GM12878 (cell line): ENCODE measurements around the gene TOPAZ1.

Experiments used
- ATF2 ChIP-seq: IDR thresholded peaks from 2 replicates; pipeline ENCODE4 v1.6.1; 2012; ENCODE audit warnings: low read length, inconsistent platforms
- CBX5 ChIP-seq: sonication (generic); IDR thresholded peaks from 2 replicates; pipeline ENCODE4 v1.6.1; 2016; ENCODE audit warnings: low read depth, moderate library complexity, mild to moderate bottlenecking, inconsistent platforms
- CTCF ChIP-seq, 3 experiments: IDR thresholded peaks in 2 of 3; conservative IDR thresholded peaks in 1 of 3; 2 replicates each; pipeline ENCODE4 v1.5.1; 2011; ENCODE audit warnings: low read depth in 3 of 3, low read length in 3 of 3, mild to moderate bottlenecking in 3 of 3, control low read depth in 2 of 3, moderate library complexity in 2 of 3, inconsistent platforms in 1 of 3, mixed read lengths in 1 of 3; ENCODE audit not compliant: control insufficient read depth in 2 of 3, insufficient read depth in 1 of 3; ENCODE audit errors: extremely low read depth in 1 of 3
- E4F1 ChIP-seq: fragments of 450-650 bp; IDR thresholded peaks from 2 replicates; pipeline ENCODE4 v1.6.1; 2018; ENCODE audit warnings: borderline replicate concordance, mild to moderate bottlenecking; ENCODE audit not compliant: partially characterized antibody
- EP300 ChIP-seq, 2 experiments: fragments of 150-350 bp in 1 of 2; IDR thresholded peaks; 2 replicates each; pipeline ENCODE4 v1.6.1; 2011 to 2012; ENCODE audit warnings: low read depth in 2 of 2, low read length in 2 of 2, borderline replicate concordance in 1 of 2, improper control_type of control experiment in 1 of 2, inconsistent platforms in 1 of 2; ENCODE audit not compliant: control insufficient read depth in 1 of 2
- EZH2 ChIP-seq: IDR thresholded peaks from 2 replicates; pipeline ENCODE4 v1.6.1; 2012; ENCODE audit warnings: low read depth, mild to moderate bottlenecking, control low read depth, inconsistent platforms, low read length, borderline replicate concordance; ENCODE audit not compliant: control insufficient read depth
- FOXM1 ChIP-seq: IDR thresholded peaks from 2 replicates; pipeline ENCODE4 v1.6.1; 2012; ENCODE audit warnings: low read depth, mild to moderate bottlenecking, inconsistent platforms, low read length, moderate library complexity
- HDAC6 ChIP-seq: fragments of 200-600 bp; sonication (generic); IDR thresholded peaks from one replicate; pipeline ENCODE4 v1.8.0; 2017; ENCODE audit warnings: antibody characterized with exemption; ENCODE audit not compliant: unreplicated experiment
- MXI1 ChIP-seq: fragments of 150-350 bp; IDR thresholded peaks from 2 replicates; pipeline ENCODE4 v1.6.1; 2011; ENCODE audit warnings: low read depth, mild to moderate bottlenecking, inconsistent platforms, low read length, improper control_type of control experiment
- POLR2AphosphoS5 ChIP-seq: IDR thresholded peaks from 2 replicates; pipeline ENCODE4 v1.6.1; 2011; ENCODE audit warnings: mild to moderate bottlenecking, low read length, inconsistent platforms
- RFX5 ChIP-seq: IDR thresholded peaks from 2 replicates; pipeline ENCODE4 v1.6.1; 2011; ENCODE audit warnings: low read depth, low read length, improper control_type of control experiment
- USF1 ChIP-seq: IDR thresholded peaks from 2 replicates; pipeline ENCODE4 v1.6.1; 2011; ENCODE audit warnings: borderline replicate concordance, low read depth, mild to moderate bottlenecking, moderate library complexity, mixed read lengths, low read length; ENCODE audit not compliant: insufficient read depth; ENCODE audit errors: extremely low read length
- ZBED1 ChIP-seq: IDR thresholded peaks from 2 replicates; pipeline ENCODE4 v1.6.1; 2016; ENCODE audit warnings: borderline replicate concordance

GRCh38 chr3:44375450-44375849 is 133.8 kb downstream of the TOPAZ1 start:
- TF ChIP-seq CTCF (IDR thresholded peaks at IDR 0.05 in 2 of 3, conservative IDR thresholded peaks at IDR 0.05 in 1 of 3; ENCODE audit: control insufficient read depth in 2 of 3, extremely low read depth in 1 of 3, insufficient read depth in 1 of 3, low read depth in 3 of 3, low read length in 3 of 3) (no peak), ATF2 (no peak), E4F1 (no peak), ZBED1 (no peak), MXI1 (no peak), RFX5 (no peak), FOXM1 (no peak), HDAC6 (no peak), CBX5 (no peak), EP300 (IDR thresholded peaks at IDR 0.05; ENCODE audit: borderline replicate concordance in 1 of 2, control insufficient read depth in 1 of 2, low read depth in 2 of 2, low read length in 2 of 2) (no peak), EZH2 (no peak), POLR2AphosphoS5 (no peak), USF1 (no peak)
